Kidney capillary endothelial cell (primary cell): ENCODE data around the gene TMEM50A.
A peak's percentile ranks its signal among the peaks of the same experiment; 100 is the strongest.
"Not testable (repeated sequence)": the region's sequence is repeated elsewhere in the genome, so short reads cannot be mapped to it uniquely, and the experiment has no call there.

Experiments used
- DNase-seq: peaks from one replicate; pipeline ENCODE4 v3.0.0-alpha.2; 2018; ENCODE audit warnings: low spot score

TMEM50A gene

DNA sequence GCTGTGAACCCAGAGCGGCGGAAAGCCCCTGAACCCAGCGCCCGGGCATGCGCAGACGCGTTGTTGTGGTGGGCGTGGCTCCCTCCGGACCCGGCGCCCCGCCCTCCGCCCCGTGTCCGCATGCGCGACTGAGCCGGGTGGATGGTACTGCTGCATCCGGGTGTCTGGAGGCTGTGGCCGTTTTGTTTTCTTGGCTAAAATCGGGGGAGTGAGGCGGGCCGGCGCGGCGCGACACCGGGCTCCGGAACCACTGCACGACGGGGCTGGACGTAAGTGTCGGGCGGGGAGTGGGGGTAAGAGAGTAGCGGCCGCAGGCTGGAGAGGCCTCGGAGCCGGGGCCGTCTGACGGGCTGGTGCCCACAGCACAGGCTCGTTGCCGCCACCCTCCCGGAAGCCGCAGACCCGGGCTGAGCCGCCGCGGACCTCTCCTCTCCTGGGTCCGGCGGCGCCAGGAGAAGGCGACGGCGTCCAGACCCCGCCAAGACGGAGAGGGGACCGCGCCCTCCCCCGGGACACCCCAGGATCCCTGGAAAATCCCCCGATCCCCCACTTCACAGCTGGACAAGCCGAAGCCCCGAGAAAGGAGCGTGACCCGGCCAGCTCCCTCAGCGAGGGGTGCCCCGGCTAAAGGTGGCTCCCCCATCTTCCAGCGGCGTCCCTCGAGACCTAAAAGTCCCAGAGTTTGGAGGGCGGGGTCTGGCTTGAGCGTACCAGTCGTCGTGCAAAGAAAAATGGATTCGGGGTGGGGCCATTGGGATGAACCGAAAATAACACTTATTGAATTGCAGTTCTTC is at the start of gene TMEM50A:
Gene TMEM50A, plus strand, starts transcription at position 147 of the 794 bp plus-strand sequence. CDS start 2,153 bp downstream, outside the sequence.
- peak; percentile 70 for DNase-seq

DNA sequence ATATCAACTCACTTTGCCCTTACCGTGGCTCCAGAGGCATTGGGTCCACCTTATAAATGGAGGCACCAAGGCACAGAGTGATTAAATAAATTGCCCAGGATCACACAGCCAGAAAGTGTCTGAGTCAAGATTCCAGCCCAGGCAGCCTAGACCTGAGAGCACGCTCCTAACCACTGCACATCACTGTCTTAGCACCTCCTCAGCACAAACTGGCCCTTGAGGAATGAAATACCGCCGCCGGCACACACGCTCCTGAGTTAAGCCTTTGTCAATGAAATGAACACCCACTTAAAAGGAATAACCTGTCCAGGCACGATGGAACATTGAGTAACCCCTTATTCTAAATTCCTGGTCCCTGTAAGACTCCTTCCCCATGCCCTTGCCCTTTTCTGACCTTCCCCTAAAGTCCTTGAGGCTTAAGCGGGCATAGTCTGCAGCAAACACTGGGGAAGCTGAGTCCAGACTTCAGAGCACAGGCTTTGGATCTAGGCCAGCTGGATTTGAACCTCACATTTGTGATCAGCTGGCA is 49.5 kb upstream of the TMEM50A start:
- not testable (repeated sequence) for DNase-seq

DNA sequence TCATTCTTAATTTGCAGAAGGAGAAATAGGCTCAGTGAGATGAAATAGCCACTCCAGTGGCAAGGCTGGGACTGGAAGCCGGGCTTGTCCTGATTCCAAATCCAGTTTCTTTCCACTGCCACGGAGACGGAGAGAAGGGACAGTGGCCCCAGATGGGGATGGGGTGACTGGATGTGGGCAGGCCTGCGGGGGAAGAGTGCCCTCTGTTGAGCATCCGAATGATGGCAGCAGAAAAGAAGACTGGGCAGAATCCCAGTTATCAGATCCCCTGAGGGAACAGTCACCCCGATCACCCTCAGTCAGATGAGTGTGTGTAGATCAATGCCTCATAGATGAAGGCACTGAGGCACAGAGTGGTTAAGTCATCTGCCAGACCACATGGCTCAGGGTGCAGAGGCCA is 48.1 kb upstream of the TMEM50A start:
- not testable (repeated sequence) for DNase-seq

DNA sequence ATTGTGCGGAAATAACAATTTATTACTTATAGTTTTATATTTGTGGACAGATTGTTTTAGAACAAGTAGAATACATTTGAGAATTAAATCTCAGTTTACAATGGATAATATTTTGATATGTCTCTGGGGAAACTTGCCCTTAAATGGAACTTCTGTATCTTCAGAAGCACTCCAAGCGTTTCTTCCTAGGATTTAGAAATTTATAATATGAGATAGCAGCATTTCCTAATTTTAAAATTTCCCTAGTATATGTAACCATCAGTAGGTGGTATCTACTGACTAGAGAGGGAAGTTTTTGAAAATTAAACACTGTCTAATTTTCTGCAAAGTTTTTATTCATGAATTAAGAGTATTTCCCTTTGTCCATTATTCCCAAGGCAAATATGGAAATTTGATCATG is 44.7 kb upstream of the TMEM50A start:
- DNase-seq, result not testable (repeated sequence)

DNA sequence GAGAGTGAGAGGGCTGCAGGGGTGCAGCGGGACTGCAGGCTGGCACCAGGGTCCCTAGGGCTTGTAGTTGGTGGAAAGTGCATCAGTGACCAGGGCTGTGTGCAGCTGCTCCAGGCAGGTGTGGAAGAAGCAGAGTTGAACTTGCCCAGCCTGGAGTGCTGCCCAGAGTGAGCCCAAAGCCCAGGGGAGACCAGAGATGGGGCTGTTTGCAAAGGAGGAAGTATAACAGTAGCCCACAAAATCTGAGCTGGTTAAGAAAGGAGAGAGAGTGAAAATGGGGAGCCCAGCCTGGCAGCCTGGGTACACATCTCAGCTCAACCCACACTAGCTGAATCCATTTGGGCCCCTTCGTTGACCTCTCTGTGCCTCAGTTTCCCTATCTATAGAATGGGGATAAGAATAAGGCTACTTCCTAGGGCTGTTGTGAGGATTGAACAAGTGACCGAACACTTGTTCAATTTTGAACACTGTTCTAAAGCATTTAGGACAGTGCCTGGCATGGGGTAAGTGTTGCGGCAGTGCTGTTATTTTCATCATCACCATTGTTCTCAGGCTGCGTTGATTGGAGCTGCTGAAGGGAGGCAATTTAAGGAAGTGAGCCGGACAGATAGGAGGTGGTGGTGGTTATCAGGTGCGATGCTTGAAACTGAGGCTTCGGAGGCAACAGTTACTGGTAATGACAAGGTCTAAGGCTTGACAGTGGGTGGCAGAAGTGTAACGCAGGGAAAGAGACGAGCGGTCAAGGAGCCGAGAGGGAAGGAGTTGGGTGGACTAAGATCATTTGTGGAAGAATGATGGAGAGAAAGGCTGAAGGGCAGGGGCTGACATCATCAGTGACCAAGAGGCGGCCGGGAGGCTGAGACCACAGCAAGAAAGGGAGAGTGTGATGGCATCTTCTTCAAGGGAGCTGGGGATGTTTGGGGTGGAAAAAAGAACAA is 43.0 kb upstream of the TMEM50A start:
- DNase-seq, result not testable (repeated sequence)

DNA sequence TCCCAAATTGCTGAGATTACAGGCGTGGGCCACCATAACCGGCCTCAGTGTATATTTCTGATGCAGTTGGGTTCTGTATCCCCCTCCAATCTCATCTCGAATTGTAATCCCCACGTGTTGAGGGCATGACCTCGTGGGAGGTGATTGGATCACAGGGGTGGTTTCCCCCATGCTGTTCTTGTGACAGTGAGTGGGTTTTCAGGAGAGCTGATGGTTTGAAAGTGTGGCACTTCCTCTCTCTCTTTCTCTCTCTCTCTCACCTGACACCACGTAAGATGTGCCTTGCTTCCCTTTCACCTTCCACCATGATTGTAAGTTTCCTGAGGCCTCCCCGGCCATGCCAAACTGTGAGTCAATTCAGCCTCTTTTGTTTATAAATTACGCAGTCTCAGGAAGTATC is 41.6 kb upstream of the TMEM50A start:
- DNase-seq, result not testable (repeated sequence)

DNA sequence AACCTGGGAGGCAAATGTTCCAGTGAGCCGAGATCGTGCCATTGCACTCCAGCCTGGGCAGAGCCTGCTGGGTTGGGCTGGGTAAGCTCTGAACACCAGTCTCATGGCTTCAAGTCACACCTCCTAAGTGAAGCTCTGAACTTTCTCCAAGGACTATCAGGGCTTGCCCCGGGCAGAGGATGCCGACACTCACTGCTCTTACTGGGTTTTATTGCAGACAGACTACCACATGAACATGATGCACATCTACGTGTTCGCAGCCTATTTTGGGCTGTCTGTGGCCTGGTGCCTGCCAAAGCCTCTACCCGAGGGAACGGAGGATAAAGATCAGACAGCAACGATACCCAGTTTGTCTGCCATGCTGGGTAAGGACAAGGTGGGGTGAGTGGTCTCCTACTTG is 37.4 kb upstream of the TMEM50A start:
- DNase-seq, result not testable (repeated sequence)

DNA sequence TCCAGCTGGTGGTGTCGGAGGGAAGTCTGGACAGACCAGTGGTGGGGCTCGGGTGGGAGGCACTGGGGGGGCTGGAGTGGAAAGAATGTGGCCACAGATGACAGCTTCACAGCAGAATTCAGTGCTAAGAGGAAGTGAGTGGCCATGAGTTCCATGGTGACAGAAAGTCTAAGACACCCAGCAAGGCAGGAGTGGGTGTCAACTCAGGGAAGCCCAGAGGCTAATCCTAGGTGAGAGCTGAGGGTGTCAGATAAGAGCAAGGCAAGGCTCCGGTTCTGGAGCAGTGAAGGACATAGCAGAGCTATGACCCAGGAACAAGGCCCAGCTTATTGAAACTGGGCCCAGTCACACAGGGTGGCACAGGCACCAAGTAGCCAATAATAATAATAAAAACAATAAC is 35.8 kb upstream of the TMEM50A start:
- not testable (repeated sequence) for DNase-seq

DNA sequence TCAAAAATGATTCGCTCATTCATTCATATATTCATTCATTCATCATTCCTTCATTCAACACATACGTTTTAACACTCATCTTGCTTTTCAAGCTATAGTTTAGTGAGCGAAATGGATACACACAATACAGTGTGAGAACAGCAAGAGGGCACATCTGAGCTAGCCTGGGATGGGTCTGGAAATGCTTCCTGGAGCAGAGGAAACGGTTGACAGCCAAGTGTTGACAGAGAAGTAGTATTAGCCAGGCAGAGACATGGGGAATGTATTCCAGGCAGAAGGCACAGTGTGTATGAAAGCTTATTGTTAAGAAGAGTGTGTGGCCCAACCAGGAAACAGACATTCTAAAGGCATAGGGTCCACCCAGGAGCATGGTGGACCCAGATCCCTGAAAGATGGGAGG is 33.2 kb upstream of the TMEM50A start:
- not testable (repeated sequence) for DNase-seq

DNA sequence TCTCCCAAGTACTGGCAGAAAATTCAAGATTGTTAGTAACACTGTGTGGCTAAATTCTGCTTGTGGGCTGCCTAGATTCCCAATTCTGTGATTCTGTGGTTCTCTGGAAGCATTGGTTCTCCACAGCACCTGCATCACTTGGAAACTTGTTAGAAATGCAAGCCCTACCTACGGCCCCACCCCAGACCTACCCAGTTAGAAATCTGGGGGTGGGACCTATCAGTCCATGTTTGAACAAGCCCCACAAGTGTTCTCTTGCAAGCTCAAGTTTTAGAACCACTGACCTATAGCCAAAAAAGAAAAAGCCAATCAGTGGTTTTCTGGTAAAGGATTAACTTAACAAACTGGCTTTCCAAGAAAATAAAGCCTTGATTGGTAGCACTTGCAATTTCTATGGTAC is 30.0 kb upstream of the TMEM50A start:
- DNase-seq, result not testable (repeated sequence)

DNA sequence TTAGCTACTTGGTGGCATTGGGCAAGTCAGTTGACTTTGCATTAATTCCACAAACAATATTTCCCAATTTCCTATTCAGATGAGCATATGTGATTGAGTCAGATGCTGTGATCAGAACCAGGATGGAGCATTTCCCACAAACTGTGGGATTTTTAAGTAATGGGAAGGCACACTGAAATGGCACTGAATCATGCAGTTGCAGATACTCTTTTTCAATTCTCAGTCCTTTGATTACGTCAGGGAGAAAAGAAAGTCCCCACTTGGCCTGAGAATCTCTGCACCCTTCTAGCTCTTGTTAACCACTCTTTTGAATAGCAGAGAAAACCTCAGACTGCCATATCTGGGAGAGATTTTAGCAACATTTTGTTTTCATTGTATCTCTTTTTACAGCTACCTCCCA is 29.0 kb upstream of the TMEM50A start:
- DNase-seq, result not testable (repeated sequence)

DNA sequence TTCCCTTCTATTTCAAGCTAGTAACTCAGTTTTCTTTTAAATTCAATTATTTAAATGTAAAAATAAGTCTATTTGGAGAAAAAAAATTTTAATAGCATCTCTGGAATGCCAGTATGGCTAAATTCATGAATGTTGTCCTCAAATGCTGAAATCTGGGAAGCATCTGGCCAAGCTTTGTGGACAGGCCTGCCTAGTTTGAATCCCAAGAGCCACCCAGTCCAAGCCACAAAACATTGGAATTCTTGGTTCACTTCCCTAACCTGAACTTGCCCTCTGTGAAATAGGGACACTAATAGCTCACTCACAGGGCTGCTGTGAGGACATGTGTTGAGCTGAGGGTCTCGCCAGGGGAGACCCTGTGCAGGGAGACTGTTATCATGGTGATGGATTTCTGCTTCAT is 28.6 kb upstream of the TMEM50A start:
- DNase-seq, result not testable (repeated sequence)

DNA sequence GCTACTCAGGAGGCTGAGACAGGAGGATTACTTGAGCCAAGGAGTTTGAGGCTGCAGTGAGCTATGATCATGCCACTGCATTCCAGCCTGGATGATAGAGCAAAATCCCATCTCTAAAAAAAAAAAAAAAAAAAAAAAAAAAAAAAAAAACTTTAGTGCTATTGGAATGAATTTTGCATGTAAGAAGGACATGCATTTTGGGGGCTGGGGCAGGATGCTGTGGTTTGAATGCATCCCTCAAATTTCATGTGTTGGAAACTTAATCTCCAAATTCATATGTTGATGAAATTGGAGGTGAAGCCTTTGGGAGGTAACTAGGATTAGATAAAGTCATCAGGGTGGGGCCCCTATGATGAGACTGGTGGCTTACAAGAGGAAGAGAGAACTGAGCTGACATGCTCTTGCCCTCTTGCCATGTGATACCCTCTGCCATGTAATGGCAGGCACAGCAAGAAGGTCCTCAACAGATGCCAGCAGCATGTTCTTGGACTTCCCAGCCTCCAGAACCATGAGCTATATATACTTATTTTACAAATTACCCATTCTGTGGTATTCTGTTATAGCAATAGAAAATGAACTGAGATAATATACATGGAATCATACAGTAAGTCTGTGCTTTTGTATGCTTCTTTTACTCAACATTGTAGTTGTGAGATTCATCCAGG is 25.2 kb upstream of the TMEM50A start:
- DNase-seq, result not testable (repeated sequence)

DNA sequence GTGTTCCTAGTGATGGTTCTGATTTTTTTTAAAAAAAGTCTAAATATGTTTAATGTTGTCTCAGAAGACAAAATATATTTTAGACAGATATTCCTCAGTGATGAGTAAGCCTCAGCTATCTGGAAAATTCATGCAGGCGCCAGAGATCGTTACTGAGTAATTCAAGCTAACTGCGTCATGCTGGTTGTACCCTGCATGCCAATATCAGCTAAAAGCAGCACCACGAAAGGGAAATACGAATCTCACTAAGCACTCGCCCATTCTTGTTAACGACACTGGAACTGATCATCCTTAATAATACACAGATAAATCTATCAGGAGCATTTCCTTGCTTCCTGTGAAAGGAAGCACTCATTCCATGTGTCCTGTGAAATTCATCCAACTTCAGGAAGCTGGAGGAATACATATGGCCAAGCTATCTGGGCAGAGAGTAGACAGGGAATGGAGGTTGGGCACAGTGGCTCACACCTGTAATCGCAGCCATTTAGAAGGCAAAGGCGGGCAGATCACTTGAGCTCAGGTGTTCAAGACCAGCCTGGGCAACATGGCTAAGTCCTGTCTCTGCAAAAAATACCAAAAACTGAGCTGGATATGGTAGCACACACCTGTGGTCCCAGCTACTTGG is 17.7 kb upstream of the TMEM50A start:
- DNase-seq, result not testable (repeated sequence)

DNA sequence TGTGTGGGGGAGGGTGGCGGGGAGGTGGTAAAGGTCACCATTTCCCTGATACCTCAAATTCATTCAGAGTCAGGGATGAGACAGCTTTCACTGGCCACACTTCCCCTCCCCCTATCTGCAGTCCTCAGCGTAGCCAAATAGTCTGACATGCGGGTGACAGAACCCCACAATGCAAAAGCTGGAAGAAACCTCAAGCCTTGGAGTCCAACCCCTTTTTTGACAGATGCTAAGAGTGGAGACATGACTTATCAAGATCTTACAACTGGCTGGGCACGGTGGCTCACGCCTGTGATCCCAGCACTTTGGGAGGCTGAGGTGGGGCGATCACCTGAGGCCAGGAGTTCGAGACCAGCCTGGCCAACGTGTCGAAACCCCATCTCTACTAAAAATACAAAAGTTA is 16.0 kb upstream of the TMEM50A start:
- DNase-seq, result not testable (repeated sequence)

DNA sequence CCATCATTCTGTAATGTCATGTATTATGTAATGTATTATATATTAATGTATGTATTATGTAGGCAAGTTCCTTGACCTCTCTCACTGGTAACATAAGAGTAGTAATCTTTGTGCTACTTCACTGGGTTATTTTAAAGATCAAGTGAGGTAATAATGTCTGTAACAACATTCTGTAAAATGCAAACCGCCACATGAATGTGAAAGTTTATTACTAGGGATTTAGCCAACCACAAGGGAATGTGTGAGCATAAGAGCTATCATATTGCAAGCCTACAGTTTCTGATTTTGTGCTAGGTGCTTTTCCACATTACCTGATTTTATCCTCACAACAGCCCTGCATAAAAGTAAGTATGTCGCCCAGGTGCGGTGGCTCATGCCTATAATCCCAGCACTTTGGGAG is 13.7 kb upstream of the TMEM50A start:
- not testable (repeated sequence) for DNase-seq

DNA sequence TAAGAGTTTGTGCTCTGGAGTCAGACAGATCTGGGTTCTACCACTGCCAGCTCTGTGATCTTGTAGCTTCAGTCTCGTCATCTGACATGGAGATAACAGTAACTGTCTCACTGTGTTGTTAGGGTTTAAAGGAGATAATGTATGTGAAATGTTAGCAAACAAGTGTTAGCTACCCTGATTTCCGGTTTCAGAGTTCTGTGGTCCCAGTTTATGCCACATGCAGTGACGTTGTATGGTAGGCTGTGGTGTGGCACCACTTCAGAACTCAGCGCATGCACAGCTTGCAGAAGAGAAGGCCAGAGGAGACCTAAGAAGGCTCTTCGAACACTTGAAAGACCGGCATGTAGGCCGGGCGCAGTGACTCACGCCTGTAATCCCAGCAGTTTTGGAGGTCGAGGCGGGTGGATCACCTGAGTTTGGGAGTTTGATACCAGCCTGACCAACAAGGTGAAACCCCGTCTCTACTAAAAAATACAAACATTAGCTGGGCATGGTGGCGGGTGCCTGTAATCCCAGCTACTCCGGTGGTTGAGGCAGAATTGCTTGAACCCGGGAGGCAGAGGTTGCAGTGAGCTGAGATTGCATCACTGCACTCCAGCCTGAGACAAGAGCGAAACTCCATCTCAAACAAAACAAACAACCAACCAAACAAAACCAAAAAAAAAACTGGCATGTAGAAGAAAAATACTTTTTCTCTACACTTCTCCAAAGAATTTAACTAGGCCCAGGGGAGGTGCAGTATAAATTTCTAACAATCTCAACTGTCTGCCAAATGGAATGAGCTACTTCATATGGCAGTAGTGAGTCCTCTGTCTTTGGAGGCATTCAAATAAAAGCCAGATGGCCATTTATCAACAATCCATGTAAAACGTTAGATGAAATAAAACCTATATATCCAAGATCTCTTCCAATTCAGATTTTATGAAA is 10.0 kb upstream of the TMEM50A start:
- not testable (repeated sequence) for DNase-seq

DNA sequence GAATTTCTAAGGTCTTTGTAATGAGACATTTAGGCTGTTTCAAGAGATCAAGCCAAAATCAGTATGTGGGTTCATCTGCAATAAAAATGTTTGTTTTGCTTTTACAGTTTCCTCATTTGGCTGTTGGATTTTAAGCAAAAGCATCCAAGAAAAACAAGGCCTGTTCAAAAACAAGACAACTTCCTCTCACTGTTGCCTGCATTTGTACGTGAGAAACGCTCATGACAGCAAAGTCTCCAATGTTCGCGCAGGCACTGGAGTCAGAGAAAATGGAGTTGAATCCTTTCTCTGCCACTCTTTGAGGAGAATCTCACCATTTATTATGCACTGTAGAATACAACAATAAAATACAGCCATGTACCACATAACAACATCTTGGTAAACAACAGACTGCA is 9.3 kb upstream of the TMEM50A start:
- not testable (repeated sequence) for DNase-seq

DNA sequence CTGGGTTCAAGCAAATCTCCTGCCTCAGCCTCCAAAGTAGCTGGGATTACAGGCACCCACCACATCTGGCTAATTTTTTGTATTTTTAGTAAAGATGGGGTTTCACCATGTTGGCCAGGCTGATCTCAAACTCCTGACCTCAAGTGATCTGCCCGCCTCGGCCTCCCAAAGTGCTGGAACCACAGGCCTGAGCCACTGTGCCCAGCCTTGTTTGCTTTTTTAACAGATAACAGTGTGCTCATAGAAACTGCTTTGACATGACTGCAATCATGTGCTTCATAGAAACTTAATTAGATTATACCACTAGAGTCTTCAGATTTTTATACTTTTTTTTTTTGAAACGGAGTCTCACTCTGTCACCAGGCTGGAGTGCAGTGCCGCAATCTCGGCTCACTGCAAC is 8.8 kb upstream of the TMEM50A start:
- not testable (repeated sequence) for DNase-seq

DNA sequence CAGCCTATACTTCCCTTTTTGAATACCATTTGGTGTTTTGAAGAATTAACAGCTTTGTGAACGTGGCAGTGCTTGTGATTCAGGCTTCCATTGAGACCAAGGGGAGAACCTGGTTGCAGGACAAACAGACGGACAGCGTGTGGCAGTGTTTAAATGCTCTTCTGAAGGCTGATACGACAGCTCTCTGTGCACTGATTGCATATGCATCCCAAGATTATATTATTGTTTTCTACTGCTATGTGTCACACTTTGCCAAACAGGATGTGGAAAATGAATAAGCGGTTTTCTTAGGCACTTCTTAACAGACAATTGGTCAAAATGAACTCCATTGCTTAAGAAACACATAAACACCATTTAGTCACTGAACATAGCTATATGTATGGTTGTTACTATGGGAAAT is 8.2 kb upstream of the TMEM50A start:
- DNase-seq, result not testable (repeated sequence)
